Measurements from ENCODE around the gene LRRC3B.

Gene LRRC3B

DNA sequence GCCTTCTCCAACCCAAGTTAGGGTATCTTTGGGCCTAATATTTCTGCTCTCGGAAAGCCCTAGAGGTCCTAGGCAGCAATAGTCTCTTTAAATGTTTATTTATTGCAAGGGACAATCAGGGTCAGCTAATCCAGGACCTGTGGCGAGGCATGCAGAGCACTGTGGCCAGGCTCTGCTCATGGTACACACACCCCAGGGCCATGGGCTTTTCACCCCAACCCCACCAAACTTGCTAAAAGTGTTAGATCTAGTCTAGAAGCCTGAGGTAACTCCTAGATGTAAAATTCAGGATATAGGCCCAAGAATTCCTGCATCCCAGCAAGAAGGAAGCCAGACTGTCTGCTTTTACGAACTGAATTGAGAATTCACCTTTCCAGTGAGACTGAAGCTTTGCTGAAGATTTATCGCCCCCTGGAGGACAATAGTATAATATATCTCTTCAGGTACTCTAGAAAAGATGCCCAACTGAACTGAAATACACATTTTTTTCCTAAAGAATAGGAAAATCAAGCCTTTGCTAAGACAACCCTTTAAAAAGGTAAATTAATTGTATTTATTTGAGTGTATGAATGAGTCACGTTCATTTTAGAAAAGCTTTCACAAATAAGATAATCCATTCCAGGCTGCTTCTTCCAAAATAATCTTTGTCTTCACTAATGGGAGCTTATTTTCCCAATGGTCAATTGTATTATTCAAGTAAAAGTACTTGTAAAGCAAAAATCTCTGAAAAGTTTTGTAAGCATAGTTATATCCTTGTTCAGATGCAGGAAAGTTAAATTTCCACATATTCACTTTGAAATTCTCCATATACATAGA, 89.8 kb downstream of the LRRC3B start:
- peak; percentile 30 for DNase-seq (ENCODE audit: low spot score)

DNA sequence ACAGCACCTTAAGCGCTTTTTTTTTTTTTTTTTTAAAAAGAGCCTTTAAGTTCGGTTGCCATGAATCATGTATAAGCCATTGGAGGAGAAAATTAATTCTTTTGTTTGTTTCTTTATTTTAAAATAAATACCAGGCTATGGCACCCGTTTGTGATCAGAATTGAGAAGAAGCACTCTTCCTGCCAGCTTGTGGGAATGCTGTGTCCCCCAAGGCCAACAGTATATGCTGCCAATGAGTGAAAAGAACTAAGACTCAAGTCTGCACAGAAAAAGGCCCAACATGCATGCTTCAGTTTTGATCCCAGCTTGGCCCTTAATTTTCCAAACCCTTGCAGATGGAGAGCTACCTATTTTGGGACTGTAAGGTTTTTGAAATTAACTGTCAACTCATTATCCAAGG, 90.5 kb downstream of the LRRC3B start:
- no peak for DNase-seq (ENCODE audit: low spot score)

DNA sequence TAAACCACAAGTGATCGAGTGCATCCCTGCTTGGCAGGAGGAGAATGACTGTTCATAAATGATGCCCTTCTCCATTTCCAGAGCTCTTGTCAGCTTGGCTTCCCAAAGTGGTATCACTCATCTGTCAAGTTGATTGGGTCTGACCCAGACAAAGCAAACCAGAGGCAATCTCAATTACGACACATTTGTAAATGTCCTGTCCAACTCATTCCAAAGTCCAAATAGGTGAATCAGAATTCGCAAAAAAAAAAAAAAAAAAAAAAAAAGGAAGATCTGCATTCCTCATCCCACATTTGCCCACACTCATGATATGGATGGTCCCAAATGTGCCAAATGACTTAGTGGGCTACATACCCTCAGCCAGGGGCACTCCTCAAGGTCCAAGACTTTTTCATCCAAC, 91.9 kb downstream of the LRRC3B start:
- DNase-seq (ENCODE audit: low spot score): no peak

DNA sequence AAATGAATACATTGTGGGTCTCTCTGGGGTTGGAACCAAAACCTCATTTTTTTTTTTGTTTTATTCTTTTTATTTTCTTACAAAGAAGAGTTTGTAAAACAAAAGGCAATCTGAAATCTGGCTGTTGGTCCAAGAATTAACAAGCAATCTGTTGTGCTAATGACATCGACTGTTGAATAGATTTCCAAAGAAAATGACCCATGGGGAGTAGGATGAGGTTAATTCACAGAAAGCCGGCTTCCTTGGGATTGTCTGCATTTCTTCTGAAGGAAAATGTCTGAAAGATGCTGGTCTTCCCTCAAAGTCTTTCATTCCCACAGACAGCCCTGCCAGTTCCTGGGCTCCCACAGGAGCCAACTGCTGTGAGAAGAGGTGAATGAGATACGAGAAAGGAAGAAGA, 92.9 kb downstream of the LRRC3B start:
- no peak for DNase-seq (ENCODE audit: low spot score)

DNA sequence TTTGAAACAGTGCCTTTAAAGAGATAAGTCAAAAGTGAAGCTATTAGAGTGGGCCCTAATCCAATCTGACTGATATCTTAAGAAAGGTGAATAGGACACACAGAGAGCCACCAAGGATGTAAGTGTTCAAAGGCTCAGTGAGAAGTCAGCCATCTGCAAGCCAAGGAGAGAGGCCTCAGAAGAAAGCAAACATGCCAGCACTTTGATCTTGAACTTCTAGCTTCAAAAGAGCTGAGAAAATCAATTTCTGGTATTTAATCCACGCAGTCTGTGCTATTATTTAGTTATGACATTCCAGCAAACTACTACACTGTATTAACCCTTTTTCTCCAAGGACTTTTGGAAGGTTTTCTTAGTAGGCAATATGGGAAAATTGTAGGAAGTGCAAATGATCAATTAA, 95.7 kb downstream of the LRRC3B start:
- DNase-seq (ENCODE audit: low spot score): no peak

DNA sequence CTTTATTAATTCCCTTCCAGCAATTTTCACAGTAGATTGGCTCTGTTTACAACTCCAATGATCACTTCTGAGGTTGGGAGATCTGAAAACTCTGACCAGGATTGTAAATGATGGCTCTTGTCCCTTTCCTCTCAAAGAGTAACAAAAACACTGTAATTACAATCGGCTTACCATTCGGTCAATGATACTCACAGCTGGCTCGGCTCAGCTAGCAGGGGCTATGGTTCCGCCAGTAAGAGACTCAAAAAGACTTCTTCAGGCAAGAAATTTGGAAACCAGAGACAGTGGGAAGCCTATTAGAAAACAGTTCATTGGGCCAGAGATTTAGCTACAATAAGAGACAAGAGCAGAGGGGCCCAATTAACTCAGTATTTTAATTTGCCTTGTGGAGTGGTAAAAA, 96.6 kb downstream of the LRRC3B start:
- DNase-seq (ENCODE audit: low spot score): no peak

DNA sequence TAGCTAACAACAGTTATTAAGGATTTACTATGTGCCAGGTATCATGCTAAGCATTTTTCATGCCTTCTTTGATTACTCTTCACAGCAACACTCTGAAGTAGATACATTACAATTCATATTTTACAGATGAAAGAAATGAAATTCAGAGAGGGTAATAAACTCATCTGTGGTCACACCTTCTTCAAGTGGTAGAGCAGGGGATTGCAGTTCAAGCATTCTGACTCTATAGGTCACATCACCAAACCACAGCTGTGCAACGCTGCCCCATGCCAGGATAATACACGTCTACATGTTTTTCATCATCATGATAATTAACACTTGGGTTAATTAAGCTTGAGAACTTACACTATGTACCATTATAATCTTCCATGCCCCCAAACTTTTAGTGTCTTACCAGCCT, 98.5 kb downstream of the LRRC3B start:
- no peak for DNase-seq (ENCODE audit: low spot score)

DNA sequence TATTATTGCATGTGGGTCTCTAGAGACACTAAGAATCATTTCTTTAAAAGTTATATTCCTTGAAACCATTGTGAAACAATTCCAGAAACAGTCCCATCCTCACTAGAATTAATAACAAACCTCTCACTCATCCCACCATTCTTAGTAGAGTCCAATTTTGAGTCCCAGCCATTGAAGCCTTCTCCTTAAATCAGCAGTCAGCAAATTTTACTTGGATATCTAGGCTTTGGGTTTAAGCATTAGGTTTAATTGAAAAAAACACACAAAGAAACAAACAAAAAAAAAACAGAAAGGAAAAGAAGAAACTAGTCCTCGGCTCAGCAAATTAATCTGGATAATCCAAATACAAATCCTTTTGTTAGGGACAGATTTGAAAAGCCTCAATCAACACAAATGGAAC, 109.3 kb downstream of the LRRC3B start:
- no peak for DNase-seq (ENCODE audit: low spot score)

DNA sequence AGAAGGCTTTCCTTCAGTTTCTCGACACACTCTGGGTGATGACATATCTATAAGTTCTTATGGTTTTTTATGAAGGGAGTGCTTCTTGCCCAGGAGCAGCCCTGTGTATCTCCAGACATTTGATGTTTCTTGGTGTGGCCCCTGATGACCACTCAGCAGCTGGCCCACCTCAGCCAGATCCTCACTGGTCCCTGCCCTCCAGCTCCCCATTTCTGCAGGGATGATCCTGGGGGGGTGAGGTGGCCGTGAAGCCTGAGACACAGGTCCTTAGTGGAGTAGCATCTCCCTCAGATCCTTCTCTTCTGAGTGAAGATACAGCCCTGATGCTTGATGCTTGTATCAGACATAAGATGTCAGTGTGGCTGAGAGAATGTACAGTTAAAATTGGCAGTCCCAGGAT, 127.7 kb downstream of the LRRC3B start:
- no peak for DNase-seq (ENCODE audit: low spot score)

DNA sequence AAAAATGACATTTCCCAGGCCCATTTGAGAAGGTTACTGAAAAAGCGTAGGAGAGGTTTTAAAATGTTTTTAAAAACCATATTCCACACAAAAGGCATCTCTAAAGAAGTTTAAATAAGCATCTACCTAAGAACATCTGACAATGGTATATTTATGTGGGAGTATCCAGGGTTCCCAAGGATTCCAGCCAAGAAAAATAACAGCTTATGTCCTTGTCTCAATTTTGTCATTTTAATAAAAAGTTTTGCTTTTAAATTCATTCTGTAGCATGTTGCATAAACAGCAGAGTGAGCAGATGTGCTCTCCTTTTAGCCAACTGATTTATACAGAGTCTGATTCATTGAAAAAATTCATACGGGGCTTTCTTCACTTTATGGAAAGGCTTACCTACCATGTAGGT, 129.9 kb downstream of the LRRC3B start:
- DNase-seq (ENCODE audit: low spot score): no peak

DNA sequence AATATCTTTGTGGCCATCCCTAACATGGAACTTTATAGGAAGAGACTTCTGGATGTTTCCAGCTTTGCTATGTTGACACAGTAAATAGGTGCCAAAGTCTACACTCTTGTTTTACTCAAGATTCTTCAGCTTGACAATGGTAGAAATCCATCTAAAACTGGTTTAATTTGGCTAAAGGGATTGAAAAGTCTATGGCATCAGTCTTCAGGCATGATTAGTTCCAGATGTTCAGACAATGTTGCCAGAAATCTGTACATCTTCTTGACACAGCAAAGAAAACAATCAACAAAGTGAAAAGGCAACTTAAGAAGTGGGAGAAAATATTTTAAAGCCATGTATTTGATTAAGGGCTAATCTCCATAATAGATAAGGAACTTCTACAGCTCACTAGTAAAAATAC, 130.5 kb downstream of the LRRC3B start:
- no peak for DNase-seq (ENCODE audit: low spot score)

DNA sequence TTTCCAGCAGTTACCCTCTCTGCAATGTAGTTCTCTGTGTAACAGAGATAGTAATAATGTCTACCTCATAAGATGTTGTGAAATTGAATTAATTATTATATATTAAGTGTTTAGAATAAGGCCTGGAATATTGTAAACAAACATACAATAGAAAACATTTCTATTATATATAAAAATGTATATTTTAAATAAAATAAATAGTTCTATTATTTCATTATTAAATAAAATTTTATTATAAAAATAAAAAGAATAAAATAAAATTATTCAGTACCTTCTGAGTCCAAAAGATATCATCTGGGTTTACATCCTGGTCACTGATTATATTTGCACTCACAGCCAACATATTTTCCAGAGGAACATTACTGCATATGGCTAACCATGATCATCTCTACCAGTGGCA, 135.4 kb downstream of the LRRC3B start:
- DNase-seq (ENCODE audit: low spot score): no peak

Measured in SW480 (cell line).